IPS-15b (cell line): Measurements from ENCODE around the gene CFAP90.

Source experiments
- H3K27me3 ChIP-seq: one replicate; pipeline ENCODE4 v1.6.1; 2013; ENCODE audit warnings: low read length; ENCODE audit not compliant: control insufficient read depth, insufficient read depth
- H3K36me3 ChIP-seq: one replicate; pipeline ENCODE4 v1.6.1; 2013; ENCODE audit warnings: low read length; ENCODE audit not compliant: control insufficient read depth, insufficient read depth
- H3K4me1 ChIP-seq: one replicate; pipeline ENCODE4 v1.6.1; 2013; ENCODE audit warnings: mild to moderate bottlenecking, low read length; ENCODE audit not compliant: control insufficient read depth, insufficient read depth
- H3K4me3 ChIP-seq: one replicate; pipeline ENCODE4 v1.5.1; 2013; ENCODE audit warnings: low read depth, low read length
- H3K9ac ChIP-seq: one replicate; pipeline ENCODE4 v1.6.1; 2013; ENCODE audit warnings: low read depth, mild to moderate bottlenecking, low read length
- H3K9me3 ChIP-seq: one replicate; pipeline ENCODE4 v1.6.1; 2013; ENCODE audit warnings: mild to moderate bottlenecking, low read length; ENCODE audit not compliant: control insufficient read depth, insufficient read depth

Gene CFAP90

GRCh38 chr5:7793895-7794294, 57.0 kb downstream of the CFAP90 start:
- Histone ChIP-seq H3K4me1 (peaks cover 3% of the 10 kb centered on the region), H3K27me3 (no peaks in the 10 kb centered on the region), H3K9me3 (no peaks in the 10 kb centered on the region), H3K36me3 (peaks cover 6% of the 10 kb centered on the region), H3K9ac (no peak overlapping the region), H3K4me3 (no peak overlapping the region)

DNA sequence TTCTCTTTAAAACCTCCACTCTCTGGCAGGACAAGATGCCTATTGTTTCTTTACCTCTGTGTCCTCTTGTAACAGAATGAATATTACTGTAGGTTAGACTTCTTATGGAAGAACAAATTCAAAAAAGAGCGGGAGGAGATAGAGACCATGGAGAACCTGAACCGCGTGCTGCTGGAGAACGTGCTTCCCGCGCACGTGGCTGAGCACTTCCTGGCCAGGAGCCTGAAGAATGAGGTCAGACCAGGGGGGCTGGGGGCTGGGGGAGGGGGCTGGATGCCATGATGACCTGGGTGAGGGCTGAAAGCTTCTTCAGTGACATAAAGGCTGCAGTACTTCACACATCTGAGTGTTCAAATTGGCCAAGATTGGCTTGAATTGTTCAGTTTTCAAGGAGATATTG, 61.4 kb downstream of the CFAP90 start:
- Histone ChIP-seq H3K4me3 (no peak overlapping the region), H3K36me3 (peaks cover 6% of the 10 kb centered on the region), H3K4me1 (peaks cover 6% of the 10 kb centered on the region), H3K9ac (no peak overlapping the region), H3K27me3 (no peaks in the 10 kb centered on the region), H3K9me3 (no peaks in the 10 kb centered on the region)

- H3K4me1 ChIP-seq: peaks cover 6% of the 10 kb centered on the region
- no peak overlapping the region for H3K4me3 ChIP-seq
- no peaks in the 10 kb centered on the region for H3K9me3 ChIP-seq
- H3K9ac ChIP-seq: no peak overlapping the region
- peaks cover 3% of the 10 kb centered on the region for H3K36me3 ChIP-seq
- no peaks in the 10 kb centered on the region for H3K27me3 ChIP-seq
Measured at GRCh38 chr5:7787770-7788169, 63.2 kb downstream of the CFAP90 start.

DNA sequence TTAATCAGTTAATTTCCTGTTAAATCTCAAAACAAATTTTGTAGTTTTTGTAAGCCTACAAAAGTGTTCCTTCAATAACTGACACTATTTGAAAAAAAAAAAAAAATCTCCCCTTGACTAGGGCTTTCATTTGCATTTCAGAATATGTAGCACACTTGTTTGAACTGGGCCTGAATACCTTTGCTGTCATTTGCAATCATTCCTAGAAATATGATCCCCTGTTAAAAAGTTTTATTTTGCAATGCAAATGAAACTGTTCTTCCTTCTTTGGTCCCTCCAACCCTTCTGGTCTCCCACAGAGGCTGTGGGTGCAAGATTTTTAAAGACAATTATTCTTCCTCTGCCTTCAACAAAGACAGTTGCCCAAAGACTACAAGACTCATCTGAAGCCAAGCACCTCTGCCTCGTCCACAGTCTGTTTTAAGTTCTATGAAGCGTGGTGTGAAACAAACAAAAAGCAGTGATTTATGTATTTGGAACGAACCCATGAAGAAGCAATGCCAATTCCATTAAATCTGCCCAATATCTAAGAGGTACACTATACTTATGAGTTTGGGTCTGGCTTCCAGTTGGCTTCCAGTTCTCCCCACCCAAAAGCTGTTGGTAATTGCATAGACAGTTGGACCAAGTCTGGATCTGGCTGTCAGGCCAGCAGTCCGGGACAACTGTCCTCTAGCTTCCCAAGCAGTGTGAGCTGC, 66.1 kb downstream of the CFAP90 start:
- Histone ChIP-seq H3K9me3 (no peaks in the 10 kb centered on the region), H3K27me3 (no peaks in the 10 kb centered on the region), H3K36me3 (no peaks in the 10 kb centered on the region), H3K4me1 (peaks cover 6% of the 10 kb centered on the region), H3K4me3 (no peak overlapping the region), H3K9ac (no peak overlapping the region)

DNA sequence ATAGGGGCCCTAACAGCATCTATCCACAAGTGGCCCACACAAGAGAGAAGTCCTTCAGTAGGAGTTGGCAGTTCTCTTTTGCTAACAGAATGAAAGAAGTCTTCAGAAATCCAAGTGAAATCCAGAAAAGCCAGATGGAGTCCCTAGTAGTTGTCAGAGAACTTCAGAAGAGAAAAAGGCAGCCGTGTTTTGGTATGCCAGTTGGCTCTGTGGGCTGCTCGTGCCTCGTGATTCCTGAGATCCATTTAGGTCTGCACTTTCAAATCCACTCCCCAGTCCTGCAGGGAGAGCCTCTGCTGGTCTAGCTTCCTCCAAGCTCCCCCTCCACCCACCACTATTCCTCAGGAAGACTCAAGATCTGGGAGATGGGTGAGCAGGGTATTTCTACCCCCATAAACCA, 69.0 kb downstream of the CFAP90 start:
- Histone ChIP-seq H3K36me3 (peaks cover 3% of the 10 kb centered on the region), H3K4me1 (peaks cover 6% of the 10 kb centered on the region), H3K9ac (no peak overlapping the region), H3K27me3 (no peaks in the 10 kb centered on the region), H3K9me3 (no peaks in the 10 kb centered on the region), H3K4me3 (no peak overlapping the region)
